NT2/D1 (cell line): ENCODE results near the gene CWC15.
A peak's percentile ranks its signal among the peaks of the same experiment; 100 is the strongest.
"Not testable (repeated sequence)": the region's sequence is repeated elsewhere in the genome, so short reads cannot be mapped to it uniquely, and the experiment has no call there.

ENCODE experiments used
- DNase-seq: peaks from one replicate; pipeline ENCODE4 v3.0.0-alpha.2; 2011; ENCODE audit warnings: low read depth, low spot score
- H3K27me3 ChIP-seq: 2 replicates; pipeline ENCODE4 v1.6.0; 2011; ENCODE audit warnings: mild to moderate bottlenecking; ENCODE audit not compliant: insufficient read length, insufficient read depth
- H3K36me3 ChIP-seq: 2 replicates; pipeline ENCODE4 v1.6.1; 2011; ENCODE audit warnings: mild to moderate bottlenecking, low read length, mixed read lengths; ENCODE audit not compliant: insufficient read depth, insufficient read length
- H3K4me1 ChIP-seq: 2 replicates; pipeline ENCODE4 v1.5.1; 2011; ENCODE audit not compliant: insufficient read depth, insufficient read length
- H3K4me3 ChIP-seq: 2 replicates; pipeline ENCODE4 v1.5.1; 2011; ENCODE audit warnings: low read depth; ENCODE audit not compliant: insufficient read length
- H3K9ac ChIP-seq: 2 replicates; pipeline ENCODE4 v1.6.0; 2011; ENCODE audit warnings: low read depth; ENCODE audit not compliant: insufficient read length
- H3K9me3 ChIP-seq: 2 replicates; pipeline ENCODE4 v1.5.1; 2011; ENCODE audit warnings: mild to moderate bottlenecking, low read length; ENCODE audit not compliant: insufficient read depth
- SUZ12 ChIP-seq: IDR thresholded peaks from 2 replicates; pipeline ENCODE4 v1.6.1; 2011; ENCODE audit not compliant: insufficient read length, insufficient read depth; ENCODE audit errors: extremely low read depth
- YY1 ChIP-seq: IDR thresholded peaks from 2 replicates; pipeline ENCODE4 v1.6.1; 2011; ENCODE audit not compliant: insufficient read length, insufficient read depth
- ZNF274 ChIP-seq: IDR thresholded peaks from 2 replicates; pipeline ENCODE4 v1.6.1; 2011; ENCODE audit warnings: mild to moderate bottlenecking, low read depth, low read length

CWC15 gene

GRCh38 chr11:94973099-94973968 lies at the start of gene CWC15, which contains the start of gene KDM4D:
Gene CWC15 (minus strand): TSS chr11:94973556. CDS start chr11:94972185, 1,371 bp downstream.
Gene KDM4D (plus strand): TSS chr11:94973709. CDS start chr11:94997373, 23,664 bp downstream.
- H3K9me3 ChIP-seq: no peaks in the 10 kb centered on the region
- peak; percentile 73 for TF ChIP-seq YY1
- TF ChIP-seq SUZ12: no peak
- peaks cover 41% of the 10 kb centered on the region for H3K36me3 ChIP-seq
- H3K4me3 ChIP-seq: peak within 1 kb of the TSS; percentile 95
- no peaks in the 10 kb centered on the region for H3K27me3 ChIP-seq
- DNase-seq: peak; percentile 84
- H3K4me1 ChIP-seq: no peaks in the 10 kb centered on the region
- peak within 1 kb of the TSS; percentile 94 for H3K9ac ChIP-seq

- H3K9me3 ChIP-seq, H3K4me3 ChIP-seq, H3K27me3 ChIP-seq, DNase-seq, H3K9ac ChIP-seq, H3K36me3 ChIP-seq, H3K4me1 ChIP-seq: not testable (repeated sequence)
These were observed 48.1 kb upstream of the CWC15 start for GRCh38 chr11:95021468-95021867.

- H3K9me3 ChIP-seq: no peaks in the 10 kb centered on the region
- H3K27me3 ChIP-seq: no peaks in the 10 kb centered on the region
- DNase-seq: no peak
- no peak overlapping the region for H3K9ac ChIP-seq
- no peaks in the 10 kb centered on the region for H3K4me1 ChIP-seq
- no peak overlapping the region for H3K4me3 ChIP-seq
- TF ChIP-seq YY1: no peak
- no peak for TF ChIP-seq SUZ12
- no peak for TF ChIP-seq ZNF274
- H3K36me3 ChIP-seq: no peaks in the 10 kb centered on the region
These were observed 42.8 kb upstream of the CWC15 start for GRCh38 chr11:95016139-95016538.

- Histone ChIP-seq H3K4me3 (no peak overlapping the region), H3K9ac (no peak overlapping the region), H3K4me1 (no peaks in the 10 kb centered on the region), H3K27me3 (no peaks in the 10 kb centered on the region), H3K36me3 (no peaks in the 10 kb centered on the region), H3K9me3 (no peaks in the 10 kb centered on the region)
- no peak for DNase-seq
- TF ChIP-seq SUZ12 (no peak), ZNF274 (no peak), YY1 (no peak)
These were observed 40.9 kb upstream of the CWC15 start for GRCh38 chr11:95014184-95014821.

- no peak for TF ChIP-seq ZNF274
- no peak for TF ChIP-seq SUZ12
- no peak for TF ChIP-seq YY1
- H3K36me3 ChIP-seq: no peaks in the 10 kb centered on the region
- no peak overlapping the region for H3K4me3 ChIP-seq
- H3K9me3 ChIP-seq: no peaks in the 10 kb centered on the region
- no peaks in the 10 kb centered on the region for H3K4me1 ChIP-seq
- no peak for DNase-seq
- H3K27me3 ChIP-seq: no peaks in the 10 kb centered on the region
- no peak overlapping the region for H3K9ac ChIP-seq
These were observed 38.0 kb upstream of the CWC15 start for GRCh38 chr11:95011376-95011775.

- Histone ChIP-seq H3K27me3 (no peaks in the 10 kb centered on the region), H3K36me3 (no peaks in the 10 kb centered on the region), H3K4me1 (no peaks in the 10 kb centered on the region), H3K4me3 (no peak overlapping the region), H3K9me3 (no peaks in the 10 kb centered on the region), H3K9ac (no peak overlapping the region)
- DNase-seq: no peak
- TF ChIP-seq SUZ12 (no peak), ZNF274 (no peak), YY1 (no peak)
These were observed 32.3 kb upstream of the CWC15 start for GRCh38 chr11:95005642-95006041.

GRCh38 chr11:95003716-95004115 lies 30.4 kb upstream of the CWC15 start:
- Histone ChIP-seq H3K4me3 (no peak overlapping the region), H3K9me3 (no peaks in the 10 kb centered on the region), H3K4me1 (no peaks in the 10 kb centered on the region), H3K9ac (no peak overlapping the region), H3K27me3 (no peaks in the 10 kb centered on the region), H3K36me3 (peaks cover 2% of the 10 kb centered on the region)
- no peak for TF ChIP-seq YY1
- TF ChIP-seq SUZ12: no peak
- DNase-seq: no peak

- Histone ChIP-seq H3K9me3 (no peaks in the 10 kb centered on the region), H3K4me1 (no peaks in the 10 kb centered on the region), H3K4me3 (no peak overlapping the region), H3K9ac (no peak overlapping the region), H3K27me3 (no peaks in the 10 kb centered on the region), H3K36me3 (peaks cover 12% of the 10 kb centered on the region)
- TF ChIP-seq SUZ12 (no peak), YY1 (no peak), ZNF274 (no peak)
- DNase-seq: no peak
These were observed 24.9 kb upstream of the CWC15 start for GRCh38 chr11:94998285-94998684.
